Left lobe of liver (tissue), 2 donors: ENCODE measurements around the gene TMEM225B. TPM values are rescaled to one million over a fixed set of nuclear protein-coding genes. Genes with fewer than 3 reads are reported as not detected.
"Not testable (repeated sequence)": the region's sequence is repeated elsewhere in the genome, so short reads cannot be mapped to it uniquely, and the experiment has no call there.

ENCODE experiments used
- ATAC-seq: fragments of 200-7000 bp; cut with Tn5 transposase; one replicate; pipeline ENCODE4 v1.9.1; 2020; ENCODE audit warnings: mild to moderate bottlenecking, moderate library complexity
- DNase-seq: peaks from one replicate; pipeline ENCODE4 v3.0.0-alpha.2; 2020; ENCODE audit warnings: low spot score
- total RNA-seq: library from RNA; stranded (reverse); gene quantifications from one replicate; pipeline ENCODE4 v1.2.1, GENCODE V29; 2021
- donor health status: DM: no; HTN: no; CAD: no; lungs with moderate emphysema.
- donor health status: DM: no; HTN: yes; CAD: no.

TMEM225B gene
- 0.18 TPM for total RNA-seq

- no peak for ATAC-seq
- DNase-seq = no peak
These were observed at the start of gene TMEM225B for GRCh38 chr7:99597762-99598501. TMEM225B (plus strand) TSS chr7:99598267; CDS start chr7:99604389, 6,122 bp downstream.

- ATAC-seq, DNase-seq: not testable (repeated sequence)
These were observed 48.5 kb upstream of the TMEM225B start for GRCh38 chr7:99549545-99549944.

GRCh38 chr7:99551334-99551733, 46.7 kb upstream of the TMEM225B start:
- no peak for DNase-seq

GRCh38 chr7:99551767-99552463, 46.2 kb upstream of the TMEM225B start, which contains the start of gene FAM200A:
FAM200A (minus strand) TSS chr7:99552114; CDS start chr7:99548407, 3,707 bp downstream.
- DNase-seq (peak; percentile 83), ATAC-seq (peak; percentile 98)

More at GRCh38 chr7:99551334-99551733, 46.7 kb upstream of the TMEM225B start:
- peak; percentile 31 for ATAC-seq

- ATAC-seq (no peak), DNase-seq (no peak)
These were observed 45.0 kb upstream of the TMEM225B start for GRCh38 chr7:99553039-99553438.

GRCh38 chr7:99554939-99555338, 43.1 kb upstream of the TMEM225B start:
- no peak for DNase-seq
- ATAC-seq = no peak

- ATAC-seq (no peak), DNase-seq (peak; percentile 3)
These were observed 40.9 kb upstream of the TMEM225B start for GRCh38 chr7:99557196-99557607.

GRCh38 chr7:99557940-99558305, 40.1 kb upstream of the TMEM225B start:
- peak; percentile 6 for ATAC-seq
- DNase-seq = no peak

- peak; percentile 88 for ATAC-seq
- peak; percentile 87 for DNase-seq
These were observed 39.5 kb upstream of the TMEM225B start, which contains the start of gene ZNF655 for GRCh38 chr7:99558306-99559174. ZNF655 (plus strand) TSS chr7:99558642; CDS start chr7:99560560, 1,918 bp downstream.

- ATAC-seq (no peak), DNase-seq (no peak)
These were observed 38.7 kb upstream of the TMEM225B start for GRCh38 chr7:99559175-99559915.

- DNase-seq = no peak
- no peak for ATAC-seq
These were observed 37.0 kb upstream of the TMEM225B start for GRCh38 chr7:99560834-99561736.

- ATAC-seq (no peak), DNase-seq (no peak)
These were observed 36.4 kb upstream of the TMEM225B start for GRCh38 chr7:99561737-99562051.

GRCh38 chr7:99562114-99562784, 35.8 kb upstream of the TMEM225B start:
- no peak for ATAC-seq

GRCh38 chr7:99562832-99563231, 35.2 kb upstream of the TMEM225B start:
- ATAC-seq = no peak
- DNase-seq = no peak

More at GRCh38 chr7:99562114-99562784, 35.8 kb upstream of the TMEM225B start:
- DNase-seq = no peak

- ATAC-seq (no peak), DNase-seq (no peak)
These were observed 34.4 kb upstream of the TMEM225B start for GRCh38 chr7:99563650-99564049.

- not testable (repeated sequence) for ATAC-seq, DNase-seq
These were observed 29.3 kb upstream of the TMEM225B start for GRCh38 chr7:99568770-99569169.

- no peak for ATAC-seq
- no peak for DNase-seq
These were observed 26.3 kb upstream of the TMEM225B start for GRCh38 chr7:99571768-99572167.

- DNase-seq (no peak), ATAC-seq (no peak)
These were observed 24.8 kb upstream of the TMEM225B start for GRCh38 chr7:99573257-99573656.

GRCh38 chr7:99576251-99576650, 21.8 kb upstream of the TMEM225B start:
- no peak for ATAC-seq

More at GRCh38 chr7:99576251-99576650, 21.8 kb upstream of the TMEM225B start:
- DNase-seq = no peak
